Natural killer cell (primary cell): ENCODE results near the gene KANTR. TPM values are rescaled to one million over a fixed set of nuclear protein-coding genes. Genes with fewer than 3 reads are reported as not detected.
A peak's percentile ranks its signal among the peaks of the same experiment; 100 is the strongest.

Experiments used
- ATAC-seq, 3 donors: fragments of 150-1000 bp in 2 of 3; fragments of 200-7000 bp in 1 of 3; cut with Tn5 transposase; 1 replicate in 1 of 3; 2 replicates in 2 of 3; pipeline ENCODE4 v1.10.0; 2021; ENCODE audit warnings: mild to moderate bottlenecking in 2 of 3, moderate library complexity in 2 of 3
- DNase-seq, 2 donors: peaks; one replicate each; pipeline versions ENCODE4 v3.0.0 to v3.0.0-alpha.2; 2013 to 2021; ENCODE audit warnings: mixed read lengths in 1 of 2
- H3K27ac ChIP-seq: one replicate; pipeline ENCODE4 v1.5.1; 2013; ENCODE audit warnings: mild to moderate bottlenecking, low read length
- H3K27me3 ChIP-seq: one replicate; pipeline ENCODE4 v1.6.1; 2013; ENCODE audit warnings: low read length; ENCODE audit not compliant: control insufficient read depth, insufficient read depth
- H3K36me3 ChIP-seq: one replicate; pipeline ENCODE4 v1.6.1; 2013; ENCODE audit warnings: low read length; ENCODE audit not compliant: control insufficient read depth, insufficient read depth
- H3K4me1 ChIP-seq: one replicate; pipeline ENCODE4 v1.6.1; 2013; ENCODE audit warnings: low read length; ENCODE audit not compliant: control insufficient read depth, insufficient read depth
- H3K4me3 ChIP-seq: one replicate; pipeline ENCODE4 v1.5.1; 2013; ENCODE audit warnings: low read length
- H3K9me3 ChIP-seq: one replicate; pipeline ENCODE4 v1.6.1; 2013; ENCODE audit warnings: low read length; ENCODE audit not compliant: control insufficient read depth, insufficient read depth
- H3K27ac Mint-ChIP-seq, 2 donors: one replicate each; pipeline ENCODE4 v1.8.0; 2022; ENCODE audit warnings: mild to moderate bottlenecking in 2 of 2, mixed read lengths in 2 of 2, moderate library complexity in 1 of 2
- H3K27me3 Mint-ChIP-seq, 2 donors: one replicate each; pipeline ENCODE4 v1.8.0; 2022; ENCODE audit warnings: low read depth in 2 of 2, mixed read lengths in 2 of 2
- H3K36me3 Mint-ChIP-seq: one replicate; pipeline ENCODE4 v1.8.0; 2022; ENCODE audit warnings: mixed read lengths
- H3K4me1 Mint-ChIP-seq, 2 donors: one replicate each; pipeline ENCODE4 v1.8.0; 2022; ENCODE audit warnings: mixed read lengths in 2 of 2
- H3K4me3 Mint-ChIP-seq: one replicate; pipeline ENCODE4 v1.8.0; 2022; ENCODE audit warnings: mild to moderate bottlenecking, moderate library complexity, mixed read lengths
- H3K9me3 Mint-ChIP-seq, 2 donors: one replicate each; pipeline ENCODE4 v1.8.0; 2022; ENCODE audit warnings: mixed read lengths in 2 of 2
- CTCF ChIP-seq: fragments of 200-600 bp; IDR thresholded peaks from one replicate; pipeline ENCODE4 v1.8.0; 2022; ENCODE audit warnings: antibody characterized with exemption
- WGBS: methylation state at CpG from one replicate; pipeline ENCODE4 v1.1.7; 2013; ENCODE audit warnings: missing lambda C conversion rate; ENCODE audit not compliant: insufficient coverage; 5-methylcytosine and 5-hydroxymethylcytosine counted together
- intact Hi-C: fragments of 100-400 bp; cut with micrococcal nuclease; formaldehyde crosslinking; loops from one replicate; pipeline ENCODE4 v1.14.2; 2022
- total RNA-seq, 4 donors: library from RNA; stranded (reverse); fragments of 120-200 nt in 1 of 4; gene quantifications; one replicate each; pipeline versions ENCODE4 v1.2.3 to v1.2.4, GENCODE V29; 2013 to 2022

The KANTR gene
- total RNA-seq, 3 donors from 2014 or later (not counting 1 experiment from before 2014, with no cell fraction given): 15.1 to 18.1 (median 17.1) TPM

- H3K4me3 Mint-ChIP-seq: peak overlapping the region; percentile 91
- no peak for TF ChIP-seq CTCF
- 37% methylated on average over 48 of the region's 51 CpGs for WGBS
These were observed 5.6 kb upstream of the KANTR start for GRCh38 chrX:53088136-53088974.

GRCh38 chrX:53089224-53089842 is 4.6 kb upstream of the KANTR start:
- no peak for ATAC-seq
- peak overlapping the region; percentile 77 for H3K27ac ChIP-seq
- Mint-ChIP-seq H3K9me3 (no peaks in the 10 kb centered on the region), H3K36me3 (no peaks in the 10 kb centered on the region), H3K27ac (peak overlapping the region; percentile 87 to 92), H3K4me1 (peaks cover 10 to 26% of the 10 kb centered on the region in 2 donors), H3K4me3 (peak overlapping the region; percentile 91), H3K27me3 (no peaks in the 10 kb centered on the region)
- peaks cover 15% of the 10 kb centered on the region for H3K4me1 ChIP-seq
- 23% methylated on average over 5 of the region's 11 CpGs for WGBS
- H3K36me3 ChIP-seq: peaks cover 8% of the 10 kb centered on the region
- intact Hi-C loops: loop anchor here (1.0 to 10.0 kb wide), 3 partner anchors 18 to 595 kb away; partner anchors contain the start of genes HUWE1 and KDM5C
- peak; percentile 59 for TF ChIP-seq CTCF
- peak in 1 of 2 donors; percentile 77 for DNase-seq
- H3K4me3 ChIP-seq: peak overlapping the region; percentile 37
- no peaks in the 10 kb centered on the region for H3K27me3 ChIP-seq
- no peaks in the 10 kb centered on the region for H3K9me3 ChIP-seq

More at GRCh38 chrX:53088136-53088974, 5.6 kb upstream of the KANTR start:
- Mint-ChIP-seq H3K4me1 (peaks cover 14 to 34% of the 10 kb centered on the region in 2 donors), H3K27me3 (no peaks in the 10 kb centered on the region), H3K36me3 (no peaks in the 10 kb centered on the region), H3K27ac (peak overlapping the region; percentile 87 to 92), H3K9me3 (no peaks in the 10 kb centered on the region)
- Histone ChIP-seq H3K27me3 (no peaks in the 10 kb centered on the region), H3K9me3 (no peaks in the 10 kb centered on the region), H3K36me3 (peaks cover 8% of the 10 kb centered on the region), H3K4me3 (peak overlapping the region; percentile 37), H3K4me1 (peaks cover 17% of the 10 kb centered on the region), H3K27ac (peak overlapping the region; percentile 77)
- DNase-seq (peak; percentile 57 to 92), ATAC-seq (peak; percentile 38 to 60 (median 58))
- intact Hi-C loops: loop anchor here (5.0 to 10.0 kb wide), 2 partner anchors 139 to 596 kb away; partner anchors contain the start of genes HUWE1 and KDM5C

GRCh38 chrX:53089925-53090324 is 4.0 kb upstream of the KANTR start:
- peaks cover 8% of the 10 kb centered on the region for H3K36me3 ChIP-seq
- no peaks in the 10 kb centered on the region for H3K27me3 ChIP-seq
- ATAC-seq (no peak), DNase-seq (no peak)
- H3K4me3 Mint-ChIP-seq: no peak overlapping the region
- no peak for TF ChIP-seq CTCF
- H3K27me3 Mint-ChIP-seq: no peaks in the 10 kb centered on the region
- H3K27ac Mint-ChIP-seq: no peak overlapping the region
- H3K9me3 Mint-ChIP-seq: no peaks in the 10 kb centered on the region
- peaks cover 21% of the 10 kb centered on the region for H3K4me1 ChIP-seq
- H3K36me3 Mint-ChIP-seq: no peaks in the 10 kb centered on the region
- WGBS: 80% methylated on average over 1 of the region's 2 CpGs
- H3K9me3 ChIP-seq: no peaks in the 10 kb centered on the region
- peaks cover 15 to 30% of the 10 kb centered on the region in 2 donors for H3K4me1 Mint-ChIP-seq
- intact Hi-C loops: loop anchor here (1.0 to 10.0 kb wide), 3 partner anchors 19 to 595 kb away; partner anchors contain the start of genes HUWE1 and KDM5C
- H3K4me3 ChIP-seq: no peak overlapping the region
- no peak overlapping the region for H3K27ac ChIP-seq
